Activated CD4-positive, alpha-beta T cell treated with anti-CD3 and anti-CD28 coated beads, Interleukin-2, amount 10 ng/mL, durations not matched to agents 7 days and 5 days (primary cell): ENCODE measurements around the gene TEKTIP1. TPM values are rescaled to one million over a fixed set of nuclear protein-coding genes. Genes with fewer than 3 reads are reported as not detected.

Experiments
- CTCF ChIA-PET: fragments of 350-600 bp; sonication (Branson Sonifier 250); formaldehyde crosslinking; loops from one replicate; lab custom pipeline; 2021; ENCODE audit warnings: antibody characterized with exemption; lab: Charles Lee
- POLR2A ChIA-PET: fragments of 350-600 bp; sonication (Branson Sonifier 250); formaldehyde crosslinking; loops from one replicate; lab custom pipeline; 2021; ENCODE audit warnings: antibody characterized with exemption; lab: Charles Lee
- DNase-seq: peaks from one replicate; pipeline ENCODE4 v3.0.0-alpha.2; 2020
- H3K27ac Mint-ChIP-seq: one replicate; pipeline ENCODE4 v1.8.0; 2021; ENCODE audit warnings: mild to moderate bottlenecking, moderate library complexity, mixed read lengths
- H3K27me3 Mint-ChIP-seq: one replicate; pipeline ENCODE4 v1.8.0; 2021; ENCODE audit warnings: mixed read lengths
- H3K36me3 Mint-ChIP-seq: one replicate; pipeline ENCODE4 v1.8.0; 2021; ENCODE audit warnings: low read depth, mixed read lengths
- H3K4me1 Mint-ChIP-seq: one replicate; pipeline ENCODE4 v1.8.0; 2021; ENCODE audit warnings: mixed read lengths
- H3K4me3 Mint-ChIP-seq: one replicate; pipeline ENCODE4 v1.8.0; 2021; ENCODE audit warnings: mild to moderate bottlenecking, moderate library complexity, mixed read lengths
- H3K9me3 Mint-ChIP-seq: one replicate; pipeline ENCODE4 v1.8.0; 2021; ENCODE audit warnings: mixed read lengths
- total RNA-seq, 2 experiments: library from RNA; stranded (reverse); gene quantifications; one replicate each; pipeline ENCODE4 v1.2.3, GENCODE V29; 2021

Gene TEKTIP1
- total RNA-seq, 2 experiments from 2014 or later, result 6.5 to 8.7 TPM

- Mint-ChIP-seq H3K27me3 (no peaks in the 10 kb centered on the region), H3K27ac (no peak overlapping the region), H3K9me3 (no peaks in the 10 kb centered on the region), H3K4me1 (peaks cover 25% of the 10 kb centered on the region), H3K36me3 (peaks cover 13% of the 10 kb centered on the region), H3K4me3 (no peak overlapping the region)
- ChIA-PET CTCF (no interaction called here), POLR2A (no interaction called here)
- DNase-seq, result no peak
Measured at GRCh38 chr19:3549816-3550215, 10.8 kb downstream of the TEKTIP1 start.

- CTCF ChIA-PET, result interaction anchor here (0.9 kb wide), 1 partner anchor 20 kb away, joined by 3 read pairs; no protein-coding TSS in a partner anchor
- H3K4me3 Mint-ChIP-seq, result no peak overlapping the region
- POLR2A ChIA-PET, result no interaction called here
- DNase-seq, result no peak
- peaks cover 6% of the 10 kb centered on the region for H3K36me3 Mint-ChIP-seq
- no peaks in the 10 kb centered on the region for H3K9me3 Mint-ChIP-seq
- no peaks in the 10 kb centered on the region for H3K27me3 Mint-ChIP-seq
- H3K4me1 Mint-ChIP-seq, result peaks cover 33% of the 10 kb centered on the region
- H3K27ac Mint-ChIP-seq, result peak overlapping the region; percentile 68
Measured at GRCh38 chr19:3550947-3551791, 12.2 kb downstream of the TEKTIP1 start.

GRCh38 chr19:3551792-3552095 lies 12.8 kb downstream of the TEKTIP1 start:
- peaks cover 39% of the 10 kb centered on the region for H3K4me1 Mint-ChIP-seq
- H3K27me3 Mint-ChIP-seq, result no peaks in the 10 kb centered on the region
- no peak overlapping the region for H3K4me3 Mint-ChIP-seq
- peak overlapping the region; percentile 54 for H3K27ac Mint-ChIP-seq
- ChIA-PET CTCF (interaction anchor here (0.9 kb wide), 1 partner anchor 20 kb away, joined by 3 read pairs; no protein-coding TSS in a partner anchor), POLR2A (no interaction called here)
- no peak for DNase-seq
- H3K9me3 Mint-ChIP-seq, result no peaks in the 10 kb centered on the region
- H3K36me3 Mint-ChIP-seq, result peaks cover 6% of the 10 kb centered on the region

- Mint-ChIP-seq H3K9me3 (no peaks in the 10 kb centered on the region), H3K4me3 (peak overlapping the region; percentile 96), H3K4me1 (peaks cover 44% of the 10 kb centered on the region), H3K27ac (peak overlapping the region; percentile 94), H3K27me3 (no peaks in the 10 kb centered on the region), H3K36me3 (peaks cover 6% of the 10 kb centered on the region)
- ChIA-PET CTCF (interaction anchor here (0.5 to 1.5 kb wide), 4 partner anchors 10 to 265 kb away, joined by 3 to 6 read pairs (median 4); no protein-coding TSS in a partner anchor), POLR2A (interaction anchor here (0.5 kb wide), 1 partner anchor 9 kb away, joined by 3 read pairs; no protein-coding TSS in a partner anchor)
- DNase-seq, result peak; percentile 73
Measured at GRCh38 chr19:3554254-3555083, 15.5 kb downstream of the TEKTIP1 start.

GRCh38 chr19:3555653-3556422 lies 16.9 kb downstream of the TEKTIP1 start:
- Mint-ChIP-seq H3K4me3 (peak overlapping the region; percentile 96), H3K27ac (peak overlapping the region; percentile 94), H3K27me3 (no peaks in the 10 kb centered on the region), H3K9me3 (no peaks in the 10 kb centered on the region), H3K4me1 (peaks cover 44% of the 10 kb centered on the region), H3K36me3 (peaks cover 6% of the 10 kb centered on the region)
- no peak for DNase-seq
- POLR2A ChIA-PET, result no interaction called here
- CTCF ChIA-PET, result interaction anchor here (0.6 to 1.7 kb wide), 6 partner anchors 8 to 126 kb away, joined by 3 to 7 read pairs (median 4); no protein-coding TSS in a partner anchor

- peak overlapping the region; percentile 96 for H3K4me3 Mint-ChIP-seq
- POLR2A ChIA-PET, result no interaction called here
- no peaks in the 10 kb centered on the region for H3K27me3 Mint-ChIP-seq
- no peak for DNase-seq
- no peaks in the 10 kb centered on the region for H3K9me3 Mint-ChIP-seq
- H3K36me3 Mint-ChIP-seq, result peaks cover 6% of the 10 kb centered on the region
- CTCF ChIA-PET, result interaction anchor here (0.6 to 2.8 kb wide), 8 partner anchors 9 to 127 kb away, joined by 3 to 7 read pairs (median 4); no protein-coding TSS in a partner anchor
- peak overlapping the region; percentile 94 for H3K27ac Mint-ChIP-seq
- peaks cover 43% of the 10 kb centered on the region for H3K4me1 Mint-ChIP-seq
Measured at GRCh38 chr19:3556423-3556977, 17.5 kb downstream of the TEKTIP1 start.

- Mint-ChIP-seq H3K4me1 (peaks cover 38% of the 10 kb centered on the region), H3K36me3 (peaks cover 6% of the 10 kb centered on the region), H3K27me3 (no peaks in the 10 kb centered on the region), H3K4me3 (peak overlapping the region; percentile 96), H3K9me3 (no peaks in the 10 kb centered on the region), H3K27ac (peak overlapping the region; percentile 94)
- peak; percentile 50 for DNase-seq
- ChIA-PET CTCF (interaction anchor here (0.9 to 2.8 kb wide), 6 partner anchors 9 to 67 kb away, joined by 3 to 7 read pairs (median 4); no protein-coding TSS in a partner anchor), POLR2A (no interaction called here)
Measured at GRCh38 chr19:3556978-3557460, 18.0 kb downstream of the TEKTIP1 start.

GRCh38 chr19:3557461-3558248 lies 18.7 kb downstream of the TEKTIP1 start, which contains the start of gene MFSD12:
Gene MFSD12, minus strand, starts transcription at chr19:3557586. Its CDS starts 183 bp downstream, at chr19:3557403.
- Mint-ChIP-seq H3K36me3 (peaks cover 6% of the 10 kb centered on the region), H3K27me3 (no peaks in the 10 kb centered on the region), H3K9me3 (no peaks in the 10 kb centered on the region), H3K4me1 (peaks cover 36% of the 10 kb centered on the region), H3K4me3 (peak within 1 kb of the TSS; percentile 96), H3K27ac (peak within 1 kb of the TSS; percentile 94)
- CTCF ChIA-PET, result interaction anchor here (0.6 to 2.8 kb wide), 6 partner anchors 10 to 1465 kb away, joined by 3 to 7 read pairs (median 5); no protein-coding TSS in a partner anchor
- DNase-seq, result peak; percentile 94
- POLR2A ChIA-PET, result no interaction called here

GRCh38 chr19:3563709-3564524 lies 24.9 kb downstream of the TEKTIP1 start:
- no peak overlapping the region for H3K4me3 Mint-ChIP-seq
- no peak overlapping the region for H3K27ac Mint-ChIP-seq
- no peaks in the 10 kb centered on the region for H3K36me3 Mint-ChIP-seq
- POLR2A ChIA-PET, result no interaction called here
- no peaks in the 10 kb centered on the region for H3K9me3 Mint-ChIP-seq
- CTCF ChIA-PET, result interaction anchor here (0.9 to 1.5 kb wide), 2 partner anchors 10 to 19 kb away, joined by 3 to 4 read pairs; no protein-coding TSS in a partner anchor
- H3K27me3 Mint-ChIP-seq, result no peaks in the 10 kb centered on the region
- DNase-seq, result no peak
- H3K4me1 Mint-ChIP-seq, result no peaks in the 10 kb centered on the region

GRCh38 chr19:3565139-3565538 lies 26.2 kb downstream of the TEKTIP1 start:
- Mint-ChIP-seq H3K27ac (no peak overlapping the region), H3K27me3 (no peaks in the 10 kb centered on the region), H3K4me1 (no peaks in the 10 kb centered on the region), H3K4me3 (no peak overlapping the region), H3K9me3 (no peaks in the 10 kb centered on the region), H3K36me3 (no peaks in the 10 kb centered on the region)
- ChIA-PET CTCF (interaction anchor here (0.9 kb wide), 1 partner anchor 20 kb away, joined by 3 read pairs; no protein-coding TSS in a partner anchor), POLR2A (no interaction called here)
- no peak for DNase-seq
